HG03575 (cell line): ENCODE results near the gene PSAP.

Experiments used
- ATAC-seq: cut with Tn5 transposase; IDR thresholded peaks from one replicate; pipeline ENCODE4 v1.9.1; 2021; ENCODE audit not compliant: unreplicated experiment, insufficient number of reproducible peaks, low FRiP score; ENCODE audit errors: extremely low read depth

PSAP gene

DNA sequence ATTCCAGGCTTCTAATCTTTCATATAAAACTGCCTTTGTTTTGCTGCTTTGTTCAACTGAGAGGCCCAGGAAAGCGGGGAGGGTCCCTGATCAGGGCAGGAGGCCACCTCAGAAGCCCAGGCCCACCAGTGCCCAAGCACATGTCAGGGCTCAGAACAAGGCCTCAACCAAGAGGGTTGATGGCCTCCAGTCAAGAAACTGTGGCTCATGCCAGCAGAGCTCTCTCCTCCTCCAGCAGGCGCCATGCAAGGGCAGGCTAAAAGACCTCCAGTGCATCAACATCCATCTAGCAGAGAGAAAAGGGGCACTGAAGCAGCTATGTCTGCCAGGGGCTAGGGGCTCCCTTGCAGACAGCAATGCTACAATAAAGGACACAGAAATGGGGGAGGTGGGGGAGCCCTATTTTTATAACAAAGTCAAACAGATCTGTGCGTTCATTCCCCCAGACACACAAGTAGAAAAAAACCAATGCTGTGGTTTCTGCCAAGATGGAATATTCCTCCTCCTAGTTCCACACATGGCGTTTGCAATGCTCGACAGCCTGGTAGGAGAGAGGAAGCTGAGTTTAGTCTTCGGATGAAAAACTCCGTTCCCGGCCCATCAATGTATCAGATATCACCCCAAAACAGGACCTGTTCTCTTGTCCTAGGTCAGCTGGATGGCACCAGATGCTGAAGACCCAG lies 34.0 kb downstream of the PSAP start:
- ATAC-seq = no peak

DNA sequence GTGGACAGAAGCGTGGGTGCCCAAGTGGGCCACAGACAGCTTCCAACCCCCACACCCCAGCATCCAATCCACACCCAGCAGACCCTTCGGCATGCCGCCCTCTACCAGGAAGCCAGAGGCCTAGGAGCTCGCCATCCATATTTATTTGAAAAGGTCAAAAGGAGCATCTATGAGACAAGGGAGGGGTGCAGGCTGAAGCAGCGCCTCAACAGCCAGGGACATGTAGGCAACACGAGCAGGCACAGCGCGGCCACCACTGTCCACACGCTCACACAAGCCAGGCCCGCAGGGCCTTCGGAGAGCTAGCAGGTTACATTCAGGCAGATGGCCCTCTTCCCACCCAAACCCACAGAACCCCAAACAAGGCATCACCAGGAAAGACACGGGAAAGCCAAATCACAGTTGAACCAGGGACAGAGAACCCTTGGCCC lies 34.6 kb downstream of the PSAP start:
- no peak for ATAC-seq

DNA sequence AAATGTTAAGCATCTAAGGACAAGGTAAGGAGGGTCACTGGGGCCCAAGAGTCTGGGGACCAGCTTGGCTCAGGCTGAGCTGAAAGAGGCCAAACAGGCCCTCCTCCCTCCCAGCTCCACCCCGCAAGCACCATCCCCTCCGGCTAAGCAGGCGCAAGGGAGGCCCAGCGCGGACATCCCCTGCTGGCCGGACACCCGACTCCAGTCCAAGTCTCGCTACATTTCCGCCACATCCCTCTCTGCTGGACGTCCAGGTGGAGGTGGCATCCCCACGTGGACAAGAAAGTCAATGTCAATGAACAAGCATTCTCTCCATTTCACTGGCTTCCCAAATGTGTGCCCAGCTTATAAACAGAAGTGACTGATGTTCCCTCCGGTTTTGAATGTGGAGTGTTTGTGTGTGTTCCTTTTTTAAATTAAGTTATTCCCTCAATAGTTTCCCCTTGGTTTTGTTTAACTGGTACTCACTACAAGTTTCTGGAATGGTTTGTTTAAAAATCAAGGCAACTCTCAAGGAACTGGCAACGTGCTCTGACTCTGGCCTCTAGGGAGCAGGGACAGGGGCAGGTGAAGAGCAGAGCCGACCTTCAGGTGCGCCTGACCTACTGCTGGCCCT lies 35.4 kb downstream of the PSAP start:
- no peak for ATAC-seq

DNA sequence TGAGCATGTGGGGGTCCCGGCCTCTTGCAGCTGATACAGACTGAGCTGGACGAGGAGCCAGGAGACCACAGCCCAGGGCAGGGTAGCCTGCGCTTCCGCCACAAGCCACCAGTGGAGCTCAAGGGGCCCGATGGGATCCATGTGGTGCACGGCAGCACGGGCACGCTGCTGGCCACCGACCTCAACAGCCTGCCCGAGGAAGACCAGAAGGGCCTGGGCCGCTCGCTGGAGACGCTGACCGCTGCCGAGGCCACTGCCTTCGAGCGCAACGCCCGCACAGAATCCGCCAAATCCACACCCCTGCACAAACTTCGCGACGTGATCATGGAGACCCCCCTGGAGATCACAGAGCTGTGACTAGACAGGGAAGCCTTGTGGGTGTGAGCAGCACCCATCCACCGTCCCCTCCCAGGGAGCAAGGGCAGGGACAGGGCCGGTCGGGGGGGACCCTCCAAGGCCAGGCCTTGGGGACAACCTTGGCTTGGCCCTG lies 36.1 kb downstream of the PSAP start:
- no peak for ATAC-seq

DNA sequence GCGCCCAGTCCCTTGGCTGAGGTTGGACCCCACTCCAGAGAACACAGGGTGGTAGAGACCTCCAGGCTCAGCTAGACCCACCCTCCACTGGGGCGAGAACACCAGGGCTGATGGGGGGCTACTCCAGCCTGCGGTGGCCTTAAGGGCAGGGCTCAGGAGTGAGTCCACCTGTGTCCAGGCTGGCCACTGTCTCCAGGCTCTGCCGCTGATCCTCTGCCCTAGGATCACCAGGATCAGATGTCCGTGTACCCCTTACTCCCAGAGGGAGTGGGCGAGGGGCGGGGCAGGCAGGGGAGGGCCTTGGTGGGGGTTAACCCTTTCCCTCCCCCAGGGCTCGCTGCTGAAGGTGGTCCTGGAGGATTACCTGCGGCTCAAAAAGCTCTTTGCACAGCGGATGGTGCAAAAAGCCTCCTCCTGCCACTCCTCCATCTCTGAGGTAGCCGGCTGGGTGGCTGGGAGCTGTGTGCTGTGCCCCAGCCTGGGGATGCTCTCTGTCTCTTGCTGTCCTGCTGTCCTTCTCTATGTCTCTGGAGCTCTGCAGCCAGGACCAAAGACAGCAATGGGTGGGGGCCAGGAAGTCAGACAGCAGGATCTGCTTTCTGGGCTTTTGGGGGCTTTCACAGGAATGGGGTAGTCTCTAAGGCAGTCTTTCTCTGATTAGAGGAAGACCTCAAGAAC lies 38.0 kb downstream of the PSAP start:
- no peak for ATAC-seq

DNA sequence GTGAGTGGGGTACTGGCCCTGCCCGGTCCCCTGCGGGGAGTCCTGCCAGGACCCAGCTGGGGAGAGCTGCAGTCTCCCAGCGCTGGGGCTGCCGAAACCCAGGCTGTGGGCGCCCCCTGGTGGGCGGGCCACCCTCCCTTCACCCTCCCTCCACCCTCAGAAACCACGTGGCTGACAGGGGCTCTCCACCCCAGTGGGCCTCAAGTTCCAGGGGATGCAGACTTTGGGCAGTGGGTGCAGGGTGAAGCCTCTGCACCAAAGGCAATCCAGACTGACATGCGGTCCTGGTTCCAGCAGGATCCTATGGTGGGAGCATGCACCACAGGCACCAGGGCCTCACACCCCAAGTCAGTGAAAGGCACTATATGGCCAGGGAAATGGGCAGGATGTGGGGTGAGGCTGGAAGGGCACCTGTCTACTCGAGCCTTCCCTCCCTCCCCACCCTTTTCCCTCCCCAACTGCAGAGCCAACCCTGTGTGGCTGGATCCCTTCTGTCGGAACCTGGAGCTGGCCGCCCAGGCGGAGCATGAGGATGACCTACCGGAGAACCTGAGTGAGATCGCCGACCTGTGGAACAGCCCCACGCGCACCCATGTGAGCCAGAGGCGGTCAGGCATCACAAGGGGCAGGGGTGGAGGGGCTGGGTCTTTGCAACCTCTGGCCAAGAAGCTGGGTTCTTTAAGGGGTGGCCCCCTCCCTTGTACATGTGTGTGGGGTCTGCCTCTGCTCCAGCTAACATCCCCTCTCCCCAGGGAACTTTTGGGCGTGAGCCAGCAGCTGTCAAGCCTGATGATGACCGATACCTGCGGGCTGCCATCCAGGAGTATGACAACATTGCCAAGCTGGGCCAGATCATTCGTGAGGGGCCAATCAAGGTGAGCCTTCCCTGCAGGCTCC lies 38.8 kb downstream of the PSAP start:
- no peak for ATAC-seq

DNA sequence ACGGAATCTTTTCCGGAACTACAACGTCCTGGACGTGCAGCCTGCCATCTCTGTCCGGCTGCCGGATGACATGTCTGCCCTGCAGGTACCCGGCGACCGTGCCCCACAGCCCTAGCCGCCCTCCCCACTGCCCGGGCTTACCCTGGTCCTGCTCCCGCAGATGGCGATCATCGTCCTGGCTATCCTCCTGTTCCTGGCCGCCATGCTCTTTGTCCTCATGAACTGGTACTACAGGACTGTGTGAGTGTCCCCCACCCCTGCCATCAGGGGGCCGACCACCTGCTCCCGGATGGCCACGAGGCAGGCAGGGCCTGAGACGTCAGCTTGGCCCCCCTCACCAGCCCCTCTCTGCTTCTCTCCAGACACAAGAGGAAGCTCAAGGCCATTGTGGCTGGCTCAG lies 39.7 kb downstream of the PSAP start:
- no peak for ATAC-seq

DNA sequence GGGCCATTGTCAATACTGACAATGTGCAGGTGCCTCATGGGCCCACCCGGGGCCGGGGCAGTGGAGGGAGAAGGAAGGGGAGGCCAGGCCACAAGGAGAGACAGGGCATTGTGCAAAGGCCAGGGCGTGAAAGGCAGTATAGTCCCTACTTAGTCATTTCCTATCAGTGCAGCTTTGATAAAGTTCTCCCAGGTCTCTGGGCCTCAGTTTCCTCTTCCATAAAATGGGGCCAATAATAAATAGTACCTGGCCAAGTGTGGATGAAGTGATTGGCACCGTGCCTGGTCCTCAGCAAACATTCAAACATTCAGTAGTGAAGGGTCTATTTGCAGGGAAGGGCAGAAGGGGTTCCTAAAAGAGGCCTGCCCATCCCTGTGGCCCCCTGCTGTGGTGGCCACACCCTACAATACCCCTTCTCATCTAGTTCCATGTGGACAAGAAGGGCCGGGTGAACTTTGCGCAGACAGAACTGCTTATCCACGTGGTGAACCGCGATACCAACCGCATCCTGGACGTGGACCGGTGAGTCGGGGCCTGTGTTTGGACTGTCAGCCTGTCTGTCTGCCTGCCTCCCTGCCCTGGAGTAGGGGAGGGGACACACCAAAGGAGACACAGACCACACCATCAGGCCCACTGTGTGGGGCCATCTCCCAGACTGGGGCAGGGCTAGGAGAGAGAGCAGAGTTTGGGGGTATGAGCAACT lies 40.9 kb downstream of the PSAP start:
- no peak for ATAC-seq

DNA sequence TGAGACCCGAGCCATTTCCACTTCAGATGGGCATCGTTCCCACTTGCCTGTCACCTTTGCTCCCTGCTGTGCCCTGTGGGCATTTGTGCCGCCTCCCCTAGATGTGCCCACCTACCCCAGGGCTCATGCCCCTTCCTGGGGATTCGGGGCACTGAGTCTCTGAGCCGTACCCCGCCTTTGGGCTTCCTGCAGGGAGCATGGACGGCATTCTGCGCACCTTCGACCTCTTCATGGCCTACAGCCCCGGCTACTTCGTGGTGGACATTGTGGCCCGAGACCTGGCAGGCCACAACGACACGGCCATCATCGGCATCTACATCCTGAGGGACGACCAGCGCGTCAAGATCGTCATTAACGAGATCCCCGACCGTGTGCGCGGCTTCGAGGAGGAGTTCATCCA lies 41.4 kb downstream of the PSAP start:
- no peak for ATAC-seq

DNA sequence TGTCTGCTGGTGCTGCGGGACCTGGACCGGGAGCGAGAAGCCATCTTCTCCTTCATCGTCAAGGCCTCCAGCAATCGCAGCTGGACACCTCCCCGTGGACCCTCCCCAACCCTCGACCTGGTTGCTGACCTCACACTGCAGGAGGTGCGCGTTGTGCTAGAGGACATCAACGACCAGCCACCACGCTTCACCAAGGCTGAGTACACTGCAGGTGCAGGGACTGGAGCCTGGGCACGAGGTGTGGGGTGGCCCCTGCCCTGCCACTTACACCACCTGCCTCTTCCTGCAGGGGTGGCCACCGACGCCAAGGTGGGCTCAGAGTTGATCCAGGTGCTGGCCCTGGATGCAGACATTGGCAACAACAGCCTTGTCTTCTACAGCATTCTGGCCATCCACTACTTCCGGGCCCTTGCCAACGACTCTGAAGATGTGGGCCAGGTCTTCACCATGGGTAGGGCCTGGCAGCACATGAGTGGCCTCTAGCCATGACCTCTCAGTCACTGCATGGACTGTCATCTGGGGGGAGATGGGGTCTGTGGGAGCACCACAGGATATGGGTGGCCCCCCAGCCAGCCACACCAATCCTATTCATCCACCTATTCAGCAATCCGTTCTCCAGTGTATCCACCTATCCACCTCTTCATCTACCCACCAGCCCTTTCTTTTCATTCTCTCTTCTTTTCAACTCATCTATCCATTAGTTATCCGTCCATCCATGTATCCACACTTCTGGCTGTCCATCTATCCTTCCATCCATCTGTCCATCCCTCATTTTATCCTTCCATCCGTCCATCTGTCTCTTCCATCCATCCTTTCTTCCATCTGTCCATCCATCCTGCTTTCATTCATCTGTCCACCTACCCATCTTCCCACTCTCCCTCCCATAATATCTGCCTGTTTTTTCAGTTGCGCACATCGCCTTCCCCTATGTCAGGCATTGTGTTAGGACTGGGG lies 43.2 kb downstream of the PSAP start:
- ATAC-seq = no peak

DNA sequence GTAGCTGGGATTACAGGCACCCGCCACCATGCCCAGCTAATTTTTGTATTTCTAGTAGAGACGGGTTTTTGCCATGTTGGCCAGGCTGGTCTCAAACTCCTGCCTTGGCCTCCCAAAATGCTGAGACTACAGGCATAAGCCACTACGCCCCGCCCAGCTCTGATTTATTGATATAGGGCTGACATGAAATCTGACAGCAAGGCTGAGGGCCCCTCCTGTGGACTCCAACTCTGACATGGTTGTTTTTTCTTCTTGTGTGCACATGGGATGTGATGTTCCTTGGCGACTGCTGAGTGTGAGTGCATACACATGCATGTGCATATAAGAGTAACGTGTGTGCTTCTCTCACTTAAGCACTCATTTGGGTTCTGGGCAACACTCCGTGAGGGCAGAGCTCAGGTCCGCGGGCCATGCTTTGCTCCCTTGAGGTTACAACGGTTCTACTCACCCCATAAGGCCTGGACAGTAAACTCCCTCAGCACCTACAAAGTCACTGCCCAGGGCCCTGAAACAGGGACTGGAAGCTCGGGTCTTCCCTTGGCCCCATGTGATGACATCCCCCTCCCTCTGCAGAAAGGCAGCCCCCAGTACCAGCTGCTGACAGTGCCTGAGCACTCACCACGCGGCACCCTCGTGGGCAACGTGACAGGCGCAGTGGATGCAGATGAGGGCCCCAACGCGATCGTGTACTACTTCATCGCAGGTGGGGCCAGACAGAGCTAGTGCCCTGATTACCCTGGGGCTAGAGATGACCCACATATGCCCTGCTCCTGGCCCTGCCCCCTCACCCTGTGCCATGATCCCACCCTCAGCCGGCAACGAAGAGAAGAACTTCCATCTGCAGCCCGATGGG lies 44.1 kb downstream of the PSAP start:
- ATAC-seq = no peak

DNA sequence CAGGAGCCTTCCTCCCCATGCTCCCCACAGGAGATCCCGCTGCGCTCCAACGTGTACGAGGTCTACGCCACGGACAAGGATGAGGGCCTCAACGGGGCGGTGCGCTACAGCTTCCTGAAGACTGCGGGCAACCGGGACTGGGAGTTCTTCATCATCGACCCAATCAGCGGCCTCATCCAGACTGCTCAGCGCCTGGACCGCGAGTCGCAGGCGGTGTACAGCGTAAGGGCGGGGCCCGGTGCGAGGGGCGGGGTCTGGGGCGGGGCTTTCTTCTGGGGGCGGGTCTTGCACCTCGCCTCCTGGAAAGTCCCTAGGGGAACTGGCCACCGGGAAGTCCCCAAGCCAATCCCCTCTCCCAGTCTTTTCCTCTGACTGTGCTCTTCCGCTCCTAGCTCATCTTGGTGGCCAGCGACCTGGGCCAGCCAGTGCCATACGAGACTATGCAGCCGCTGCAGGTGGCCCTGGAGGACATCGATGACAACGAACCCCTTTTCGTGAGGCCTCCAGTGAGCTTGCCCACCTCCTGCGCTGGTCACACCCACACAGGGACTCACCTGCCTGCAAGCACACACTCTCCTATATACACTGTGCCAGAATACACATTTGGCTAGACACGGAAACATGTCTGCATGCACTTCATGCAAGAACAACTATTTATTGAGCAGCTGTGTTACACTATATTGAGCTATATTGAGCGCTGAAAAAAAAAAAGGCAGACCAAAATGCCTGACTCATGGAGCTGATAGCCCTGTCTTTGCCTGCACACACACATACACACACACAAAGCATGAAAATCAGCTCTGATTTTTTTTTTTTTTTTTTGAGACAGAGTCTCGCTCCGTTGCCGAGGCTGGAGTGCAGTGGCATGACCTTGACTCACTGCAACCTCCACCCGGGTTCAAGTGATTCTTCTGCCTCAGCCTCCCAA lies 45.0 kb downstream of the PSAP start:
- no peak for ATAC-seq

DNA sequence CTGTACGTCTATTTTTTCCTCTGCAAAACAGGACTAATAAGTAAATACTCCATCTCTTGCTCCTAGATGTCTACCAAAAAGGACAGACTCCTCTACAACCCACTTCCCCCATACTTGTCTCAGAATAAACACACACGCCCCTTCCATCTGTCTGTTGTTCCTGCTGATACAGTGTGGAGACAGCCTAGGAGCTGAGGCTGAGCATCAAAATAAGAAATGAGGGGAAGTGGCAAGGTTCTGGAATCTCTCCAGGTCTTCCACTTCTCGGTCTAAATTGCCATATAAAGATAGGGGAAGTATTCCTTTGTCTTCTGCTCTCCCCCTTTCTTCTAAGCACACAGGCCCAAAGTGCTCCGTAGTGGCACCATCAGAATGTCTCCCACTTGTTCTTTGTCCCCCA lies 47.0 kb downstream of the PSAP start:
- ATAC-seq = no peak

DNA sequence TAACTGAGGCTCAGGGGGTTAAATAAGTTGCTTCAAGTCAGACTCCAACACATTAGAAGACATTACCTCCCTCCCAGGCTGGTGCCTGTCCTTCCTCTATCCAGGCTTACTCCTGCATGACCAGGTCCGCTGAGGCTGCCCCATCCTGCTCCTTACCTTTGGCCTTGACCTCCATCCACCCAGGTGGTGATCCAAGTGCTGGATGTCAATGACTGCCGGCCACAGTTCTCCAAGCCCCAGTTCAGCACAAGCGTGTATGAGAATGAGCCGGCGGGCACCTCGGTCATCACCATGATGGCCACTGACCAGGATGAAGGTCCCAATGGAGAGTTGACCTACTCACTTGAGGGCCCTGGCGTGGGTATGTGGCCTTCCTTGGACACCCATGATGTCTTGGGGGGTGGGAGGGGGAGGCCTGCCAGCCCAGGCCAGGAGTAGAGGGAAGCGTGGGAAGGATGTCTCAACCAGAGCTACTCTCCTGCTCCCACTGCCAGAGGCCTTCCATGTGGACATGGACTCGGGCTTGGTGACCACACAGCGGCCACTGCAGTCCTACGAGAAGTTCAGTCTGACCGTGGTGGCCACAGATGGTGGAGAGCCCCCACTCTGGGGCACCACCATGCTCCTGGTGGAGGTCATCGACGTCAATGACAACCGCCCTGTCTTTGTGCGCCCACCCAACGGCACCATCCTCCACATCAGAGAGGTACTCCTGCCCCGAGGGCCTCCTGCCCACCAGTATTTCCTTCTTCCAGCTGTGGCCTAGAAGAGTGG lies 48.1 kb downstream of the PSAP start:
- ATAC-seq = no peak

DNA sequence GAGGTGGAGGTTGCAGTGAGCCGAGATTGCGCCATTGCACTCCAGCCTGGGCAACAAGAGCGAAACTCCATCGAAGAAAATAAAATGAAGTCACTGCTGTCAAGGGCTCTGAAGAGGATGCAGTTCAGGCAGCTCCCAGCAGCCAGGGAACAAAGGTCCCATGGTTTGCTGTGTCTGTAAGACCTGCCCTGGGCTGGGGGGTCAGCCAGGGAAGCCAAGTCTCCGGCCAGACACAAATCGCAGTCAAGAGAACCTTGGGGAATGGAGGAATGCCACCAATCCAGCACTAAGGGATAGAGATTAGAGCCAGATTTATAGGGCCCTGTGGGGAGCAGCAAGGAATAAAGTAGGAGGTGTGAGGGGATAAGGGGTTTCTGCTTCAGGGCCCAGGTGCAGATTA lies 48.8 kb downstream of the PSAP start:
- ATAC-seq = no peak
